ENCODE results near the gene GREB1L. TPM values are rescaled to one million over a fixed set of nuclear protein-coding genes. Genes with fewer than 3 reads are reported as not detected.
"Not testable (repeated sequence)": the region's sequence is repeated elsewhere in the genome, so short reads cannot be mapped to it uniquely, and the experiment has no call there.

Gene GREB1L
- total RNA-seq, 1 donor from 2014 or later, result 12.5 TPM

DNA sequence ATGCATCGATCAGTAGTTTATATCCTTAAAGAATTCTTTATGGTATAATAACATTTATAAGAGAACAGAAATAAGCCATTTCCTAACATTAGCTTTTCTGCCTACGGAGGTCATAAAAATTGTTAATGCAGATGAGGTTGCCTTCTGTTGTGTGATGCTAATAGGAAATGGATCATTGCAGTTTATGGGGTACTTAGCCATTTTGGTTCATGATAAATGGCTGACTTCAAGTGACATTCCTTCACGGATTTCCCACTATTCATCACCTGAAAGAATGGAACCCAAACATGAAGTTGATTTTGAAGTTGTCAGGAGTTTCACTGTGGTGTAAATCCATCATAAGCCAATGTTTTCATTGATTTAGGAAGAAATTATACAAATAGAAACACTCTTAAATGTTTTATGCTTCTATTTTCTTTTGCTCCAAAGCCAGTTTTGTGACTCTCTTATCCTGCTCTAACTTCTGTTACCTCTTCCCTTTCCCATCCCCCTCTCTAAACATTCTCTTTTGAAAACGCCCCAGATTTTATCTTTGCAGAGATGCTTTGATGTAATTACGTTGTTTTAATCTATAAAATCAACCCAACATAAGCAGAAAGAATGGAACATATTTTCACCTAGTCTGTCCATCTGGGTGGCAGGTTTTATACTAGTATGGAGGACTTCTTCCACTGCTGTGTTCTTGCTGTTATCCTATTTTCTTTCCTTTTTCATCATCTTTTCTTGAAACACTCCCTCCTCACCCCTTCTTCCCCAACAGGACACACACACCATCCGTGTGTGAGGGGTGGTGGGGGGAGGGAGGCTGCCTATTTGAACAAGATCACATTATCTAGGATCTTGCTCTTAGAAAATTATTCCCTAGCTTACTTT, 58.2 kb downstream of the GREB1L start:
- Histone ChIP-seq H3K27ac (ENCODE audit: low read depth, low read length) (no peak overlapping the region), H3K36me3 (ENCODE audit: control insufficient read depth in 3 of 3, insufficient read depth in 3 of 3, low read length in 3 of 3) (no peaks in the 10 kb centered on the region), H3K4me1 (ENCODE audit: control insufficient read depth in 3 of 3, insufficient read depth in 3 of 3, low read length in 3 of 3) (no peaks in the 10 kb centered on the region), H3K27me3 (ENCODE audit: control insufficient read depth in 3 of 3, insufficient read depth in 3 of 3, low read length in 3 of 3) (no peaks in the 10 kb centered on the region), H3K9me3 (ENCODE audit: control insufficient read depth in 3 of 3, low read length in 3 of 3) (no peaks in the 10 kb centered on the region), H3K9ac (ENCODE audit: low read depth in 1 of 3, low read length in 3 of 3) (no peak overlapping the region), H3K4me3 (ENCODE audit: low read length in 3 of 3) (no peak overlapping the region)

DNA sequence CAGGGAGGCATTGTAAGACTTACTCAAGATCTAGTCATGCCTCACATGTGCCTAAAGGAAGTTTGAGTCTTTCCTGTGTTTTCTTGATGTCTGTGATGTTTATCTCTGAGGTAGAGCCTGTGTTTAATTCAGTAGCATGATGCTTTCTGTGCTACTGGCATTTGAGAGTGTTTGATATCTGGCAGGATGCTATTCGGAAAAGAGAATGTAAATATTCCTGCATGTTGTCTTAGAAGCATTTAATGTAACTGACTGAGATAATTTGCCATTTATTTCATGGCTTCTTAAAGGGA, 58.8 kb downstream of the GREB1L start:
- Histone ChIP-seq H3K9me3 (ENCODE audit: control insufficient read depth in 3 of 3, low read length in 3 of 3) (no peaks in the 10 kb centered on the region), H3K4me1 (ENCODE audit: control insufficient read depth in 3 of 3, insufficient read depth in 3 of 3, low read length in 3 of 3) (no peaks in the 10 kb centered on the region), H3K27ac (ENCODE audit: low read depth, low read length) (no peak overlapping the region), H3K36me3 (ENCODE audit: control insufficient read depth in 3 of 3, insufficient read depth in 3 of 3, low read length in 3 of 3) (no peaks in the 10 kb centered on the region), H3K4me3 (ENCODE audit: low read length in 3 of 3) (no peak overlapping the region), H3K27me3 (ENCODE audit: control insufficient read depth in 3 of 3, insufficient read depth in 3 of 3, low read length in 3 of 3) (no peaks in the 10 kb centered on the region), H3K9ac (ENCODE audit: low read depth in 1 of 3, low read length in 3 of 3) (no peak overlapping the region)

DNA sequence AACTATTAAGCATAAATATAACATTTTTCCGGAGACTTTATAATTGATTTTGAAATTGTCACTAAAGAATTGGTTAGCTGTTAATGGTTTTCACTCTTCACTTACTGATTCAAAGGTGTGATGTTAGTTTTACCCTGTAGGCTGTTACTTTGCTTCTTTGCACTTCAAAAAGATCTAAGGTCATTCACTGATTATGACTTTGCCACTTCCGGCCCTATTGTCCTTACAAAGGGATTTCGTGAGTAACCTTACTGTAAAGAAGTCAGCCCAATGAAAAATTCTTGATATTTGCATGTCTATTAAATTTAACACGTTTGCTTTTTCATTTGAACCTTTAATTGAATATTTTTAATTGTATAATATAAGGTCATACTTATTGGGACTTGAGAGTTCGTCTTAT, 61.4 kb downstream of the GREB1L start:
- no peak overlapping the region for H3K27ac ChIP-seq (ENCODE audit: low read depth, low read length)
- H3K9me3 ChIP-seq (ENCODE audit: control insufficient read depth in 3 of 3, low read length in 3 of 3), result no peaks in the 10 kb centered on the region
- no peak overlapping the region for H3K4me3 ChIP-seq (ENCODE audit: low read length in 3 of 3)
- H3K4me1 ChIP-seq (ENCODE audit: control insufficient read depth in 3 of 3, insufficient read depth in 3 of 3, low read length in 3 of 3), result no peaks in the 10 kb centered on the region
- H3K27me3 ChIP-seq (ENCODE audit: control insufficient read depth in 3 of 3, insufficient read depth in 3 of 3, low read length in 3 of 3), result no peaks in the 10 kb centered on the region
- no peak overlapping the region for H3K9ac ChIP-seq (ENCODE audit: low read depth in 1 of 3, low read length in 3 of 3)
- H3K36me3 ChIP-seq (ENCODE audit: control insufficient read depth in 3 of 3, insufficient read depth in 3 of 3, low read length in 3 of 3), result no peaks in the 10 kb centered on the region

DNA sequence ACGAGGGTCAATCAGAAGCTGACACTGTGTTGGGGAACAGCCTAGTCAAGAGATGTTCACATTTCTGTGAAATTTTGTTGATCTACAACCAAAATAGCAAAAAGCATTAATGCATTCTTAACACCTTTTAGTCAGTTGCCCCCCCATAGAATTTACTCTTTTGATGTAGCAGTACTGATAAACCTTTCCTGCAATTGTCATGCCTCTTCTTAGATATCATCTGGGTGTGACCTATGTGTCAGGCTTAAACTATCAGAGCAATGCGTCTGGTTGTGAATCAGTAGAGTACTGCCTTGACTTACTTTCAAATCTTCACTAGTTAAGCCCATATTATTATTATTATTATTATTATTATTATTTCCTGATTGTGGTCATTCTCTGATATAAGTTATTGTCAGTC, 61.9 kb downstream of the GREB1L start:
- Histone ChIP-seq H3K4me3 (ENCODE audit: low read length in 3 of 3) (no peak overlapping the region), H3K27ac (ENCODE audit: low read depth, low read length) (no peak overlapping the region), H3K36me3 (ENCODE audit: control insufficient read depth in 3 of 3, insufficient read depth in 3 of 3, low read length in 3 of 3) (no peaks in the 10 kb centered on the region), H3K27me3 (ENCODE audit: control insufficient read depth in 3 of 3, insufficient read depth in 3 of 3, low read length in 3 of 3) (no peaks in the 10 kb centered on the region), H3K9ac (ENCODE audit: low read depth in 1 of 3, low read length in 3 of 3) (no peak overlapping the region), H3K9me3 (ENCODE audit: control insufficient read depth in 3 of 3, low read length in 3 of 3) (no peaks in the 10 kb centered on the region), H3K4me1 (ENCODE audit: control insufficient read depth in 3 of 3, insufficient read depth in 3 of 3, low read length in 3 of 3) (no peaks in the 10 kb centered on the region)

DNA sequence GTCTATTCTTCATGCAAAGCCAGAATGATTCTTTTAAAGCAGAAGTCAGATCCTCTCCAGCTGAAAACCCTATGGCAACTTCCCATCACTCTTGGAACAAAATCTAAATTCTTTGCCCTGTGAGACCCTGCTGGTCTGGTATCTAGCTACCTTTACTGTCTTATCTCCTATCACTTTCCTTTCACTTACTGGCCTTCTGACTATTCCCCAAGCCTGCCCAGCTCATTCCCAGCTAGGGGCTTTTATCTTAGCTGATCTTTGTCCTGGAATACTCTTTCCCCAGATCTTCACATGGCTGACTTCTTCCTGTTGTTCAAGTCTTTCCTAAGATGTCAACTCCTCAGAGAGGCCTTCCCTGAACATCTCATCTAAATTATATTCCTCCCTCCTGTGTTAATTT, 63.6 kb downstream of the GREB1L start:
- no peaks in the 10 kb centered on the region for H3K36me3 ChIP-seq (ENCODE audit: control insufficient read depth in 3 of 3, insufficient read depth in 3 of 3, low read length in 3 of 3)
- H3K27ac ChIP-seq (ENCODE audit: low read depth, low read length), result no peak overlapping the region
- no peak overlapping the region for H3K4me3 ChIP-seq (ENCODE audit: low read length in 3 of 3)
- H3K4me1 ChIP-seq (ENCODE audit: control insufficient read depth in 3 of 3, insufficient read depth in 3 of 3, low read length in 3 of 3), result no peaks in the 10 kb centered on the region
- H3K9me3 ChIP-seq (ENCODE audit: control insufficient read depth in 3 of 3, low read length in 3 of 3), result no peaks in the 10 kb centered on the region
- peaks cover 0 to 2% (median 0%) of the 10 kb centered on the region in 3 donors for H3K27me3 ChIP-seq (ENCODE audit: control insufficient read depth in 3 of 3, insufficient read depth in 3 of 3, low read length in 3 of 3)
- no peak overlapping the region for H3K9ac ChIP-seq (ENCODE audit: low read depth in 1 of 3, low read length in 3 of 3)

DNA sequence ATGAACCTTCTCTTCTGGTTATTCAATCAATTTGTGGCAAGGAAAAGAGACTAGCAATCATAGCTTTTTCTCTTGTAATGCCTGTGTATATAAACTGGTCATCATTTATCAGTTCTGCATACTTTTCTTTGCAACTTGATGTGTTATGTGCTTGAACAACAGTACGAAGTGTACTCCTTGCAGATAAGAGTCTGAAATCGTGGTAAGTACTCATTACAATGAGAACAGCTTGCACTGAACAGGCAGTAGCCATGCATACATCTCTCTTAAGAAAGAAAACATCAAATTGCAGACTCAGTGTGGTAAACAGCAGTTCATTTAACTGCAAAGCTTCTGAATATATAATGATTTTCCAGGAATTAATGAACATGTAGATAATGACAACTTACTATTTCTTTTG, 64.3 kb downstream of the GREB1L start:
- Histone ChIP-seq H3K27me3 (ENCODE audit: control insufficient read depth in 3 of 3, insufficient read depth in 3 of 3, low read length in 3 of 3) (peaks cover 0 to 2% (median 0%) of the 10 kb centered on the region in 3 donors), H3K4me1 (ENCODE audit: control insufficient read depth in 3 of 3, insufficient read depth in 3 of 3, low read length in 3 of 3) (no peaks in the 10 kb centered on the region), H3K9ac (ENCODE audit: low read depth in 1 of 3, low read length in 3 of 3) (no peak overlapping the region), H3K36me3 (ENCODE audit: control insufficient read depth in 3 of 3, insufficient read depth in 3 of 3, low read length in 3 of 3) (no peaks in the 10 kb centered on the region), H3K4me3 (ENCODE audit: low read length in 3 of 3) (no peak overlapping the region), H3K9me3 (ENCODE audit: control insufficient read depth in 3 of 3, low read length in 3 of 3) (no peaks in the 10 kb centered on the region), H3K27ac (ENCODE audit: low read depth, low read length) (no peak overlapping the region)

DNA sequence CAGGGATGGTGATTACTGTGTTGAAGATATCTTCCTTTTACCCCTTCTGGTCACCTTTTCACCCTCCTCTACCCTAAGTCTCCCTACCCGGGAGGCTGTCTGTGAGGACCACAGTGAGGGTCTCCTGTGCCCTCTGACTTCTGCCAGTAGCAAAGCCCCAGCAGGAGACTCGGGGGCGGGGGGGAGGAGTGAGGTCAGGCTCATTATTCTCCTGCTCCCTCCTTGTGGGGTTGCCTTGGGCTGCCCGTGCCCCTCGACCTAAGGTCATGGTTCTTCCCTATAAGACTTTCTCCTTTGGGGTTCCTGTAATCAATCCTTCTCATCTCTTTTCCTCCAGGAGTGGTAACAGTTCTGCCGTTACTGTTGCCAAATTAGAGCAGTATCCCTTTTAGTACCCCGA, 65.5 kb downstream of the GREB1L start:
- Histone ChIP-seq H3K4me3 (ENCODE audit: low read length in 3 of 3) (no peak overlapping the region), H3K36me3 (ENCODE audit: control insufficient read depth in 3 of 3, insufficient read depth in 3 of 3, low read length in 3 of 3) (no peaks in the 10 kb centered on the region), H3K4me1 (ENCODE audit: control insufficient read depth in 3 of 3, insufficient read depth in 3 of 3, low read length in 3 of 3) (no peaks in the 10 kb centered on the region), H3K9me3 (ENCODE audit: control insufficient read depth in 3 of 3, low read length in 3 of 3) (no peaks in the 10 kb centered on the region), H3K9ac (ENCODE audit: low read depth in 1 of 3, low read length in 3 of 3) (no peak overlapping the region), H3K27me3 (ENCODE audit: control insufficient read depth in 3 of 3, insufficient read depth in 3 of 3, low read length in 3 of 3) (peaks cover 0 to 2% (median 0%) of the 10 kb centered on the region in 3 donors), H3K27ac (ENCODE audit: low read depth, low read length) (no peak overlapping the region)

DNA sequence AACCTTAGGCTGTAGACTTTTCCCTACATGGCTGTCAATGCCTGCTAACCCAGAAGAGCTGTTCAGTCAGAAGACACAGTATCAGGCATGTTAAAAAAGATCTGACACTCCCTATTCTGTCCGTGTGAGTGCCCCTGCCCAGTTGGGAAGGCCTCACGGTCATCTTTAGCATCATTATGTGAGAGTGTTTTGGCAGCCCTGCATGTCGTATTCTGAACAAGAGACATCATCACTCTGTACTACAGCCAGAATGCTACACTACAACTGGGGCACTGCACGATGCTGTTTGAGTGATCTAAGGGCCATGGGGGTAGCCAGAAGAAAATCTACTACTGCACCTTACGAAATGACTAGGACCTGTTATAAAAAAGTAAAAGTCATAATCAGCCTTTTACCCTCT, 67.2 kb downstream of the GREB1L start:
- H3K27ac ChIP-seq (ENCODE audit: low read depth, low read length), result no peak overlapping the region
- H3K9me3 ChIP-seq (ENCODE audit: control insufficient read depth in 3 of 3, low read length in 3 of 3), result no peaks in the 10 kb centered on the region
- no peak overlapping the region for H3K4me3 ChIP-seq (ENCODE audit: low read length in 3 of 3)
- no peak overlapping the region for H3K9ac ChIP-seq (ENCODE audit: low read depth in 1 of 3, low read length in 3 of 3)
- H3K36me3 ChIP-seq (ENCODE audit: control insufficient read depth in 3 of 3, insufficient read depth in 3 of 3, low read length in 3 of 3), result no peaks in the 10 kb centered on the region
- H3K27me3 ChIP-seq (ENCODE audit: control insufficient read depth in 3 of 3, insufficient read depth in 3 of 3, low read length in 3 of 3), result peaks cover 0 to 2% (median 0%) of the 10 kb centered on the region in 3 donors
- H3K4me1 ChIP-seq (ENCODE audit: control insufficient read depth in 3 of 3, insufficient read depth in 3 of 3, low read length in 3 of 3), result no peaks in the 10 kb centered on the region

DNA sequence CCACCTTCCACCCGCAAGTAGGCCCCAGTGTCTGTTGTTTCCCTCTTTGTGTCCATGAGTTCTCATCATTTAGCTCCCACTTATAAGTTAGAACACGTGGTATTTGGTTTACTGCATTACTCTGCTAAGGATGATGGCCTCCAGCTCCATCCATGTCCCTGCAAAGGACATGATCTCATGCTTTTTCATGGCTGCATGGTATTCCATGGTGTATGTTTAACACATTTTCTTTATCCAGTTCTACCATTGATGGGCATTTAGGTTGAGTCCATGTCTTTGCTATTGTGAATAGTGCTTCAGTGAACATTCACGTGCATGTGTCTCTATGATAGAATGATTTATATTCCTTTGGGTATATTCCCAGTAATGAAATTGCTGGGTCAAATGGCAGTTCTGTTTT, 69.9 kb downstream of the GREB1L start:
- H3K36me3 ChIP-seq (ENCODE audit: control insufficient read depth in 3 of 3, insufficient read depth in 3 of 3, low read length in 3 of 3); H3K9ac ChIP-seq (ENCODE audit: low read depth in 1 of 3, low read length in 3 of 3): not testable (repeated sequence)

DNA sequence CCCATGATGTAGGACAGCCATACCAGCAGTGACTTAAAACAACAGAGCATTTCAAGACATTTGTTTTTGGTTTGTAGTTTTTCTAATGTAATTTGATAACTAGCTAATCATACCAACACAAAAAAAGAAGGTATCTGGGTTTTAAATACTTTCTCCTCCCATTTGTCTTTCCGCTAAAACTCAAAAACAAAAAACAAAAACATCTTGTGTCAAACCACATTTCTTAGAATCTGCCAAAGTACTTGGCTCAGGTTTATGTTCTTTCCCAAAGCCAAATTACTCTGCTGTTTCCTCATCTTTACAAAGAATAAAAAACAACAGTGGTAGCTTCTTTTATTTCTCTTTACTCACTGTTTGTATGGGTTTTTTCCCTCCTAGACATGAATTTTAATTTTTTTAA, 71.5 kb downstream of the GREB1L start:
- H3K27ac ChIP-seq (ENCODE audit: low read depth, low read length), result no peak overlapping the region
- H3K36me3 ChIP-seq (ENCODE audit: control insufficient read depth in 3 of 3, insufficient read depth in 3 of 3, low read length in 3 of 3), result no peaks in the 10 kb centered on the region
- H3K27me3 ChIP-seq (ENCODE audit: control insufficient read depth in 3 of 3, insufficient read depth in 3 of 3, low read length in 3 of 3), result peaks cover 0 to 2% (median 0%) of the 10 kb centered on the region in 3 donors
- H3K9me3 ChIP-seq (ENCODE audit: control insufficient read depth in 3 of 3, low read length in 3 of 3), result no peaks in the 10 kb centered on the region
- H3K4me1 ChIP-seq (ENCODE audit: control insufficient read depth in 3 of 3, insufficient read depth in 3 of 3, low read length in 3 of 3), result peaks cover 0 to 5% (median 2%) of the 10 kb centered on the region in 3 donors
- no peak overlapping the region for H3K9ac ChIP-seq (ENCODE audit: low read depth in 1 of 3, low read length in 3 of 3)
- no peak overlapping the region for H3K4me3 ChIP-seq (ENCODE audit: low read length in 3 of 3)

More for the DNA sequence above, 69.9 kb downstream of the GREB1L start:
- not testable (repeated sequence) for H3K4me3 ChIP-seq (ENCODE audit: low read length in 3 of 3); H3K27me3 ChIP-seq (ENCODE audit: control insufficient read depth in 3 of 3, insufficient read depth in 3 of 3, low read length in 3 of 3); H3K4me1 ChIP-seq (ENCODE audit: control insufficient read depth in 3 of 3, insufficient read depth in 3 of 3, low read length in 3 of 3); H3K27ac ChIP-seq (ENCODE audit: low read depth, low read length); H3K9me3 ChIP-seq (ENCODE audit: control insufficient read depth in 3 of 3, low read length in 3 of 3)
